DMS53 treated with DMSO at 0.1 percent for 48 hours (cell line): Measurements from ENCODE around the gene ALDH1A2.
"Not testable (repeated sequence)": the region's sequence is repeated elsewhere in the genome, so short reads cannot be mapped to it uniquely, and the experiment has no call there.

Experiments used
- DNase-seq: peaks from one replicate; lab custom pipeline; 2025; ENCODE audit not compliant: unreplicated experiment; lab: John Stamatoyannopoulos, UW

The ALDH1A2 gene

GRCh38 chr15:58002338-58003126, 63.0 kb downstream of the ALDH1A2 start:
- no peak for DNase-seq

GRCh38 chr15:57999699-58000098, 65.8 kb downstream of the ALDH1A2 start:
- DNase-seq, result not testable (repeated sequence)

DNA sequence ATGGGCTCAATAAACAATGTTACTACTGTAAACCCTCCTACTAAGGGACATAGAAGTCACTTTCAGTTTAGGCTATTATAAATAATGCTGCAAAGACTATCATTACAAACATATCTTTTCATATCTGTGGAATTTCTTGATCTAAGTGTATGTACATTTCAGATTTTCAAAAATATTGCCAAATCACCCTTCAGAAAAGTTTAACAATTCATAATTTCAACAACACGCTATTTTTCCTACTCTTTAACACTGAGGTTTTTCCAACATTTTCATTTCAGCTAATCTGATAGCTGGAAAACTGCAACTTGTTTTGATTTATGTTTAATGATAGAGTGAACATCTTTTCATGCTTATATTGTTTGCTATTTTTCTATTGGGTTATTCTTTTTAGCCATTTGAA, 69.0 kb downstream of the ALDH1A2 start:
- no peak for DNase-seq

GRCh38 chr15:57994221-57995049, 71.1 kb downstream of the ALDH1A2 start:
- DNase-seq, result peak; percentile 20

- DNase-seq, result no peak
These were observed 71.9 kb downstream of the ALDH1A2 start for GRCh38 chr15:57993409-57994145.

DNA sequence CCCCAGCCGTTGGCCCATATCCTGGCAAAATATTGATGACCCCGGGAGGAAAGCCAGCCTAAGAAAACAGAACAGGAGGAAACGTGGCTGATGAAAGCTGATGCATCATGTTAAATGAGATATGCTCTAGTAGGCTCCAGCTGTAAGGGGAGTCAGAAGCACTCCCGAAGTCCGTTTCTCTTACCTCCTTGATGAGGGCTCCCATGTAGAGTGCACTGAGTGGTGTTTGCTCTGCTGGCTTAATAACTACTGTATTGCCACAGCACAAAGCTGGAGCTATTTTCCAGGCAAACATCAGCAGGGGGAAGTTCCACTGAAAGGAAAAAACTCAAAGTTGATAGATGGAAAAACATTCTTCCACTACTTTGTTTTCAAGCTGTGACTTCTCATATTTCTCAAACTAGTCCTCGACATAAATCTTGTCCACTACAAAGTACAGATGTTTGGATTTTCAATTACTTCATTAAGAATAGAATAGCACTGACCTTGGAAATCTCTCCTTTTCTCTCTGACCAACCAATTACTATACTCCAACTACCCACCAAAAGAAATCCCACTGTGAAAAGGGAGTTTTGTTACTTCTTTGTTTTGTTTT, 72.7 kb downstream of the ALDH1A2 start:
- no peak for DNase-seq

GRCh38 chr15:57973534-57973933, 92.0 kb downstream of the ALDH1A2 start:
- DNase-seq, result no peak

- peak; percentile 63 for DNase-seq
These were observed 92.6 kb downstream of the ALDH1A2 start for GRCh38 chr15:57972864-57973263.

DNA sequence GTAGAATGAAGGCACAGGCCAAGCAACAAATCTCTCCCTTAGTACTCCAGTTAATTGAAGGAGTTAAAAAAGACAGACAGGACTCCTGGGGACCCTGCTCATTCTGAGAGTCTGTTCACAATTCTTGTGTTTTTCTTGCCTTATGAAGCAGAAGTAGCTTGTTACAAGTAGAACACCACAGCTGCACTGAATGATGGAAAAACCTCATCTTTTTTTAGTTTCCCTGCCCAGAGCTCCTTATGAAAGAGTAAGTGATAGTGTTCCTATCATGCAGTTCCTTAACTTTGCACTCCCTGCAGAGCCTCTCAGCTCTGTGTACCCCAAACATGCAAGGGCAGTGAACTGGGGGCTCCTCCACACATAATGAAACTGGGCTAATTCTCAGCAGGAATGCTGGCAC, 95.5 kb downstream of the ALDH1A2 start:
- DNase-seq, result no peak

DNA sequence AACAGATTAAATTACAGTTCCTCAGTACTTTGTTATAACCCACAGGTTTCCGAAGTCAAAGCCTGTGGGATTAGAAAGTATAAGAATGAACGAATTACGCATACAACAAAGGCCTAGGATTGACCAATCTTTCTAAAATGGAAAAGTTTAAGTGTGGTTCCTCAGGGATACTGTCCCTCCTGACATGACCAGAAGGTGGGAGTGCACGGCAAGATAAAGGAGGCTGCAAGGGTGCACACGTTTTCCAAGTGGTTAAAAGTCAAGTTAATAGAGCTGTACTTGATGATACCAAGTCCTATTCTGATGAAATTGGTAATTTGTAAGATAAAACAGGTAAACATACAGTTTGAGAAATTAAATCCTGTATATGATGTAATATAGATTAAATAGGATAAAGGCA, 96.2 kb downstream of the ALDH1A2 start:
- DNase-seq, result no peak

DNA sequence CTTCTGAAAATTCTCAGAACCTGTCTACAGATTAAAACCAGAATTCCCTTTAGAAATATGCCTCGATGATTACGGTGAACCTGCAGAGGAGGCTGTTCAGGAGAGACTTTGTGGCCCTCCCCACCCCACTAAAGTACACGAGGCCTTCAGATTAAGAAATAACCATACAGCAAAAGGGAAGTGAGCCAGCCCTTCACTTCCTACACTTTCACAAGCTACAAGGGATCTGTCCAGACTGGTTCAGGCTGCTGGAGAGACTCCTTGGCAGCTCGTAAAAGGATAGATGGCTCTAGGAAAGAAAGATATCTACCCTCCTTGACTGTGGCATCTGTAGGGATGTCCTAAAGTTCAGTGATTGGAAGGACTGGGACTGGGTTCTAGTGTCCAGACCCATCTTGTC, 102.6 kb downstream of the ALDH1A2 start:
- no peak for DNase-seq

- no peak for DNase-seq
These were observed 103.6 kb downstream of the ALDH1A2 start for GRCh38 chr15:57961919-57962318.

DNA sequence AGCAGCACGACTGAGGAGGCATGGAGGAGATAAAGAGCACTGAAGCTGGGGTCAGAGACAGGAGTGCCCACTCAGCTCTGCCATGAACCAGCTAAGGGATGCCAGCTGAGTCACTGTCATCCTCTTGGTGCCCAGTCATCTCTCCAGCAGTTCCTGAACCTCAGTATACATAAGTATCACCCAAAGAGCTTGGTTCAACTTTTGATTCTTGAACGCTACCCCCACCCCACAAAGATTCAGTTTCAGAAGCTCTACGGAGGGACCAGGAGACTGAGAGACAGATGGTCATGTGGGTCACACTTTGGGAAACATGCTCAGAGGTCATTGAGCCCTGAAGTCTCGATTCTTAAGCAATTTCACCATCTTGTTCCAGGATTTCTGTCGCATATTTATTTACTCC, 108.4 kb downstream of the ALDH1A2 start:
- DNase-seq, result no peak

DNA sequence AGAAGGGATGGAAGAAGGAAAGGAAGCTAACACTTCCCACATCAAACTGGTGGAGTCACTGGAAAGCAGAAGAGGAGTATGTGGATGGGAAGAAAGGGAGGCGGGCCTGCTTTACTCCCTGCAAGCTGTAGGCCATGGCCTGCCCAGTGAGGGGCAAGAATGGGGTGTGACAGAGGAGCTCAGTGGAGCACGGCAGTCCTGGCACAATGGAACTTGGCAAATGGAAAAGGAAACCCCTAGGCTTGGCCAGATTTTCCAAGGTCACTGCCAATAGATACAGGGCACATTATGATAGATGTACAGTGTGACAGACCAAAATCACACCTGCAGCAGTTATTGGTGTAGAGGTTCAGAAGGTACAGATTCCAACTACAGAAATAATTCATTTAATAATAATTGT, 111.6 kb downstream of the ALDH1A2 start:
- DNase-seq, result no peak

GRCh38 chr15:57951328-57951932, 114.1 kb downstream of the ALDH1A2 start:
- no peak for DNase-seq

- DNase-seq, result no peak
These were observed 115.0 kb downstream of the ALDH1A2 start for GRCh38 chr15:57950381-57950946.

DNA sequence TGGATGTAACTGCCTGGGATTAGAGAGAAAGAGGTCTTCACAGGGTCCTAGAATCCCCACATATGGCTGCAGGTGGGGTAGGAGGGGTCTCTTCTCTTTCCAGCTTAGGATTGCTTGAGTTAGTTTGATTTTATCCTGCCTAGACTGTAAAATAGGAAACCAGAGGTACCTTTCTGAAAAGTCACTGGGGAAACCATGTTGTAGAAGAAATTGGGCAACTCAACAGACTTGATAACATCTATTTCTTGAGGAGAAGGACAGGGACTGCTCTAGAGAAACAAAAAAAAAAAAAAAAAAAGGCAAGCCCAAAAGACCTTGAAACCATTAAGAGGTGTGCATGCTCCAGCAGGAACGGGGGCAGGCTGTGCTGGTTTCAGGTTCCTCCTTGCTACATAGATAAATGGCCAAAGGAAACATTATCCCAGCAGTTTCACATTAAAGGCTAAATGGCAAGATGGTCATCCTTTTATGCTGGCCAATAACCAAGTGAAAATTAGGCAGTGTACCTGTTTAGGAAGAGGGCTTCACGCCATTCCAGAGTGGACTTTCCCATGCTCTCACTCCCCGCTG, 116.1 kb downstream of the ALDH1A2 start:
- no peak for DNase-seq

- DNase-seq, result no peak
These were observed 116.9 kb downstream of the ALDH1A2 start for GRCh38 chr15:57948351-57949289.

GRCh38 chr15:57947781-57948180, 117.7 kb downstream of the ALDH1A2 start:
- DNase-seq, result no peak
